Skin of body (tissue), 1 donor: ENCODE measurements around the gene ABCC12. TPM values are rescaled to one million over a fixed set of nuclear protein-coding genes. Genes with fewer than 3 reads are reported as not detected.

Source experiments
- total RNA-seq: library from RNA; depleted of rRNA; stranded (reverse); fragments of >200 nt; gene quantifications from one replicate; pipeline ENCODE4 v1.2.3, GENCODE V29; 2014

The ABCC12 gene
- total RNA-seq, 1 donor from 2014 or later: 0.10 TPM

Other genes starting within 250 kb of the ABCC12 start
- gene LONP2, start 88.3 kb upstream of the ABCC12 start, total RNA-seq: 65.1 TPM
- 0.20 TPM for gene ABCC11, start 91.5 kb upstream of the ABCC12 start, total RNA-seq
- gene SIAH1, start 229.4 kb upstream of the ABCC12 start, total RNA-seq: 53.4 TPM